ENCODE data around the gene ZC3H12D.
A peak's percentile ranks its signal among the peaks of the same experiment; 100 is the strongest.

DNA sequence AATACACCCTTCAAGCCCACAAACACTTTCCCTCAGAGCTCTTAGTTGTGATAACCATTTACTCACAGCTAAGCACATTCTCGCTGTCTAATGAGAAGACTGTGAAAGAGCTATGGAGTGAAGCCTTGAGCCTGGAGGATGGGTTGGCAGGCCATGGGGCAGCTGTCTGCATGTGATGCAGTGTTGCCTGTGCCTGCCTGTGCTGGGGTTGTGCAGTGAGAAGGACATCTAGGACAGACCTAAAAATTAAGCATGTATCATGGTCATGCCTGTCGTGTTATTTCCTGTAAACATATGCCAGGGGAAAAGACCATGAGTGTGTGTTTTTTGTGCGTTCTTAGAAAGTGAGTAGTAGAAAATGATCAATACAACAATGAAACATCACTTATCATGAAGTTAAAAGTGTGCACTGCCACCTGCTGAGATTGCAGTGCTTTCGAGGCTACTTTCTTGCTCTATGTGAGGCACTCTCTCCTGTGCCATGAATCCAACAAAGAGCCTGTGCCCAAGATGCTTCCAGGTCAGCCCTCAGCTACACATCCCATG is 8.1 kb upstream of the ZC3H12D start:
- TF ChIP-seq EZH2 (IDR thresholded peaks at IDR 0.05; ENCODE audit: borderline replicate concordance, low read length): no peak
- TF ChIP-seq, protein P1, sequence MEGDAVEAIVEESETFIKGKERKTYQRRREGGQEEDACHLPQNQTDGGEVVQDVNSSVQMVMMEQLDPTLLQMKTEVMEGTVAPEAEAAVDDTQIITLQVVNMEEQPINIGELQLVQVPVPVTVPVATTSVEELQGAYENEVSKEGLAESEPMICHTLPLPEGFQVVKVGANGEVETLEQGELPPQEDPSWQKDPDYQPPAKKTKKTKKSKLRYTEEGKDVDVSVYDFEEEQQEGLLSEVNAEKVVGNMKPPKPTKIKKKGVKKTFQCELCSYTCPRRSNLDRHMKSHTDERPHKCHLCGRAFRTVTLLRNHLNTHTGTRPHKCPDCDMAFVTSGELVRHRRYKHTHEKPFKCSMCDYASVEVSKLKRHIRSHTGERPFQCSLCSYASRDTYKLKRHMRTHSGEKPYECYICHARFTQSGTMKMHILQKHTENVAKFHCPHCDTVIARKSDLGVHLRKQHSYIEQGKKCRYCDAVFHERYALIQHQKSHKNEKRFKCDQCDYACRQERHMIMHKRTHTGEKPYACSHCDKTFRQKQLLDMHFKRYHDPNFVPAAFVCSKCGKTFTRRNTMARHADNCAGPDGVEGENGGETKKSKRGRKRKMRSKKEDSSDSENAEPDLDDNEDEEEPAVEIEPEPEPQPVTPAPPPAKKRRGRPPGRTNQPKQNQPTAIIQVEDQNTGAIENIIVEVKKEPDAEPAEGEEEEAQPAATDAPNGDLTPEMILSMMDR (IDR thresholded peaks at IDR 0.05; ENCODE audit: low read length): peak; percentile 4; the same call in 1 of the 2 replicates

Data from OCI-LY1 (cell line).